ENCODE results near the gene OTOG. TPM values are rescaled to one million over a fixed set of nuclear protein-coding genes. Genes with fewer than 3 reads are reported as not detected.
A peak's percentile ranks its signal among the peaks of the same experiment; 100 is the strongest.

OTOG gene
- total and polyA plus RNA-seq, 2 of the 8 experiments (the other 6 are each of a cell fraction or from before 2014, with no cell fraction given), result 0.41 to 1.5 TPM

DNA sequence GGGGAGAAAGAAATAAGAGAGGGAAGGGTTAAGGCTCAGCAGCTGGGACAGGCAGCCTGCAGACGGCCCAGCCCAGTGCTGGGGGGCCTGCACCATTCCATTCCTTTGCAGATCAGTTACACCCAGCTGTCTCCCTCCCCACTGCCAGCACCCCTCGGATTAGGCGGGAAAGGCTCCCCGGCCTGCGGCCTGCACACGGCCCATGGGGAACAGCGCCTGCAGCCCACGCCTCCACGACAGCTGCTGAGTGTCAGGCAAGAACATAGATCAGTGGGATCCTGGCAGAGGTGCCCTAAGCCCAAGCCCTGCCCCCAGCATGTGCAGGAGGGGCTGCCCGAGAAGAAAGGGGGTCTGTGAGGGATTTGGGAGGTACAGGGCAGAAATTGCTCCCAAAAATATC is 106.6 kb downstream of the OTOG start:
- Histone ChIP-seq H3K23me2 (ENCODE audit: low read depth, low read length) (no peaks in the 10 kb centered on the region), H2BK120ac (replicated peaks; ENCODE audit: low read depth, low read length) (no peak overlapping the region), H3K79me2 (ENCODE audit: control insufficient read depth in 1 of 2, insufficient read depth in 2 of 2, low read length in 2 of 2) (no peaks in the 10 kb centered on the region), H2AFZ (ENCODE audit: low read length) (no peak overlapping the region), H4K20me1 (replicated peaks in 1 of 2; ENCODE audit: control insufficient read depth in 1 of 2, insufficient read depth in 2 of 2, low read length in 2 of 2) (no peaks in the 10 kb centered on the region), H3K36me3 (ENCODE audit: control insufficient read depth in 2 of 4, insufficient read depth in 4 of 4, low read length in 3 of 4) (no peaks in the 10 kb centered on the region), H3K56ac (replicated peaks; ENCODE audit: insufficient read length, low read depth, low read length) (no peak overlapping the region), H3K14ac (ENCODE audit: insufficient read length) (no peak overlapping the region), H3K27ac (ENCODE audit: low read depth, low read length) (no peak overlapping the region), H3K27me3 (replicated peaks in 1 of 4; ENCODE audit: control insufficient read depth in 3 of 4, extremely low read depth in 1 of 4, insufficient read depth in 3 of 4, low read length in 3 of 4) (peaks cover 0 to 9% (median 2%) of the 10 kb centered on the region in 4 experiments; a peak in 3 of 7 replicates), H3K9ac (replicated peaks in 1 of 4; ENCODE audit: extremely low read depth in 1 of 4, low read depth in 3 of 4, low read length in 3 of 4) (no peak overlapping the region), H3K79me1 (ENCODE audit: low read depth, low read length) (no peaks in the 10 kb centered on the region), H2BK15ac (ENCODE audit: low read length) (no peak overlapping the region), H3K4me2 (ENCODE audit: insufficient read depth in 1 of 2, low read depth in 2 of 2, low read length in 2 of 2) (no peak overlapping the region), H4K5ac (ENCODE audit: insufficient read length, low read depth, low read length) (no peak overlapping the region), H3K23ac (ENCODE audit: insufficient read length) (no peak overlapping the region), H2BK20ac (ENCODE audit: low read length) (no peak overlapping the region), H3K9me3 (ENCODE audit: insufficient read depth in 2 of 2, low read depth in 1 of 2, low read length in 1 of 2) (peaks cover 4 to 9% of the 10 kb centered on the region in 2 experiments; a peak in 2 of 4 replicates), H2BK5ac (ENCODE audit: low read depth, low read length) (no peak overlapping the region), H3K18ac (ENCODE audit: extremely low read depth, low read length) (no peak overlapping the region), H3K4me1 (replicated peaks in 1 of 4; ENCODE audit: control insufficient read depth in 3 of 4, insufficient read depth in 4 of 4, low read length in 3 of 4) (peaks cover 3 to 7% (median 5%) of the 10 kb centered on the region in 4 experiments; a peak in 6 of 7 replicates), H2BK12ac (ENCODE audit: low read depth, low read length) (no peak overlapping the region), H3K4me3 (ENCODE audit: extremely low read depth in 1 of 4, insufficient read depth in 2 of 4, low read depth in 3 of 4, low read length in 4 of 4) (no peak overlapping the region), H4K8ac (ENCODE audit: extremely low read depth, insufficient read depth, low read length) (no peak overlapping the region), H3K4ac (replicated peaks; ENCODE audit: insufficient read length, low read depth, low read length) (no peak overlapping the region), H4K91ac (replicated peaks; ENCODE audit: insufficient read length, low read length) (no peak overlapping the region), H2AK5ac (ENCODE audit: low read depth, low read length) (no peak overlapping the region)
- TF ChIP-seq EGR1 (IDR thresholded peaks at IDR 0.05; ENCODE audit: borderline replicate concordance, low read depth, low read length) (no peak), SRF (IDR thresholded peaks at IDR 0.05; ENCODE audit: low read depth, low read length) (no peak), E2F6 (IDR thresholded peaks at IDR 0.05) (peak; percentile 86)
- TF ChIP-seq, protein P1, sequence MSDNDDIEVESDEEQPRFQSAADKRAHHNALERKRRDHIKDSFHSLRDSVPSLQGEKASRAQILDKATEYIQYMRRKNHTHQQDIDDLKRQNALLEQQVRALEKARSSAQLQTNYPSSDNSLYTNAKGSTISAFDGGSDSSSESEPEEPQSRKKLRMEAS (IDR thresholded peaks at IDR 0.05), result peak; percentile 64
- CTCF ChIA-PET (ENCODE audit: partially characterized antibody), result interaction anchor here (0.6 to 1.5 kb wide), 4 partner anchors 22 to 80 kb away, joined by 3 to 4 read pairs (median 3); partner anchors contain the start of gene KCNC1
- POLR2A ChIA-PET (ENCODE audit: partially characterized antibody), result no interaction called here
- no peak for DNase-seq (ENCODE audit: low read depth in 1 of 2, low spot score in 2 of 2)
- FAIRE-seq, result no peak
- WGBS, 2 experiments (ENCODE audit: extremely low coverage in 1 of 2, insufficient coverage in 1 of 2, insufficient read length in 1 of 2, insufficient replicate concordance in 2 of 2, low coverage in 1 of 2, low lambda C conversion rate in 2 of 2, missing lambda C conversion rate in 1 of 2), result 86% methylated on average over 10 of the region's 10 CpGs; no CpG with 5 or more reads in 1 of the 2 experiments
